ENCODE data around the gene CERS6. TPM values are rescaled to one million over a fixed set of nuclear protein-coding genes. Genes with fewer than 3 reads are reported as not detected.

The CERS6 gene
- total RNA-seq, 1 experiment from 2014 or later = 32.0 TPM

DNA sequence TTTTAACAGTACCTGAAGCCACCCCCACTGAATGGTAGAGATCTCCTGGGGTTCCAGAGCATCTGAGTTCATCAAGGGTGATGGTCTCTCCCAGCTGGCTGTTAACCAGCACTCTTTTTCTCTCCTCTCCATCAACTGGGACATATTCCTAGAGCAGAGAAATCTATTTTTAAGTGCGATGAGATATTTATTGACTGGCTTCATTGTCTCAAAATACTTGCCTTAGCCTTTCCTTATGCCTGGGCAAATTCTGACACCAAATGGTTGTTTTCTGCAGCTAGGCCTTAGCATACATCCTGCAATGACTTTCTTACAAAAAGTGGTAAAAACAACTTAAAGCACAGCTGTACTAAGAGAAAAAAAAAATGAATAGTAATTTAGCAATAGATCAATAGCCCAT is 365.9 kb downstream of the CERS6 start:
- DNase-seq (ENCODE audit: low spot score) = no peak

Small RNA genes within 50 kb of the gene (small RNA-seq; reads per million reads assigned to genes)
- not detected for gene MIR4774
- not detected for gene RN7SL813P
- not detected for gene RNU6-766P

Other genes starting within 250 kb of the CERS6 start
- gene STK39, start 208.7 kb upstream of the CERS6 start, total RNA-seq (2014; rRNA removed; shearing (Covaris generic)) = 37.7 and 37.8 TPM in 2 replicates

Measured in HT-29 (cell line).